Hepatic stellate cell (primary cell): ENCODE results near the gene SYT8.
A peak's percentile ranks its signal among the peaks of the same experiment; 100 is the strongest.
"Not testable (repeated sequence)": the region's sequence is repeated elsewhere in the genome, so short reads cannot be mapped to it uniquely, and the experiment has no call there.

ENCODE experiments used
- DNase-seq: peaks from one replicate; pipeline ENCODE4 v3.0.0; 2011; ENCODE audit warnings: low spot score

Gene SYT8

GRCh38 chr11:1873813-1874150, 39.0 kb downstream of the SYT8 start:
- not testable (repeated sequence) for DNase-seq

DNA sequence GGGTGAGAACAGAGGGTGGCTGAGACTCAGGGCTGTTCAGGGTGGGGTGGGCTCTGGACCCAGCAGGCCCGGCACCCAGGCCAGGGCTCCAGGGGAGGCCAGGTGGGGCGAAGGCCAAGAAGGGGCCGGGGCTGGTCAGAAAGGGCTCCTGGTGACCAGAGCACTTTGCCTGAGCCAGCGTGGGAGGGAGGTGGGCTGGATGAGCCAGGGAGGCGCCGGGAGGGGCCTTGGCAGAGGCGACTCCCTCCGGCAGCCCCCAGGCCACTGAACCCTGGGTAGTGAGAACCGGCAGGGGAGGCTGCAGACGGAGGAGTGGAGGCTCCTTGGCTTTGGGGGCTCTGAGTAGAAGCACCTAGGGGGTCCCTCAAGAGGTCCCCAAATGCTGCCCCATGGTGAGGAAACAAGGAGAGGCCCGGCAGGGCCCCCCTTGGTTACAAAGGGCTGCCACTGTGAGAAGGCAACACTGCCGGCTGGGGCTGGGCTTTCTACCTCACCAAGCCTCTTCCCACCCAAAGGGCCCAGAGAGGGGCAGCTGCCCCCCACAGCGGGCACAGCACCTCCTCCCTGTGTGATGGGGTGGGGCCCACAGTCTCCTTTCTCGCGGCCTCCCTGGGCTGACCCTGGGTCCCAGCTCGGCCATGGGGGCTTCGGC, 39.8 kb downstream of the SYT8 start:
- not testable (repeated sequence) for DNase-seq

- DNase-seq = no peak
These were observed 40.5 kb downstream of the SYT8 start for GRCh38 chr11:1875093-1875850.

DNA sequence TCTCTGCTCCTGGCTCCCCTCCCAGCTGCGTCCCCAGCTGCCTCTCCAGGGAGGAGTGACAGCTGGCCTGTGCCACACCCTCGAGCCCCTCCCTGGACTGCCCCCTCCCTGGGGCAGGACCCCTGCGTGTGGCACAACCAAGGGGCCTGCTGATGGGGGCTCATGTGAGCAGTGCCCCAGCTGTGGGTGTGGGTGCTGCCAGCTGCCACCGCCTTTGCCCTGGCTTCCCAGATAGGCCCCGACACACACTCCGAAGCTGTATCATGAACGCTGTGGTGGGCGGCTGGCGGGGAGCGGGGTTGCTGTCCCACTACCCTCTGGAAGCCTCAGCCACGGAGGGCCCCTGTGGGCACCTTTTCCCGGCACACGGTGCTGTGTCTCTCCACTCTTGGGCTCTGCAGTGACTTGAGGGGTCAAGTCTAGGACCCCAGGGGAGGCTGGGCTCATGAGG, 41.1 kb downstream of the SYT8 start:
- not testable (repeated sequence) for DNase-seq

GRCh38 chr11:1876361-1877063, 41.7 kb downstream of the SYT8 start:
- DNase-seq = peak; percentile 58

DNA sequence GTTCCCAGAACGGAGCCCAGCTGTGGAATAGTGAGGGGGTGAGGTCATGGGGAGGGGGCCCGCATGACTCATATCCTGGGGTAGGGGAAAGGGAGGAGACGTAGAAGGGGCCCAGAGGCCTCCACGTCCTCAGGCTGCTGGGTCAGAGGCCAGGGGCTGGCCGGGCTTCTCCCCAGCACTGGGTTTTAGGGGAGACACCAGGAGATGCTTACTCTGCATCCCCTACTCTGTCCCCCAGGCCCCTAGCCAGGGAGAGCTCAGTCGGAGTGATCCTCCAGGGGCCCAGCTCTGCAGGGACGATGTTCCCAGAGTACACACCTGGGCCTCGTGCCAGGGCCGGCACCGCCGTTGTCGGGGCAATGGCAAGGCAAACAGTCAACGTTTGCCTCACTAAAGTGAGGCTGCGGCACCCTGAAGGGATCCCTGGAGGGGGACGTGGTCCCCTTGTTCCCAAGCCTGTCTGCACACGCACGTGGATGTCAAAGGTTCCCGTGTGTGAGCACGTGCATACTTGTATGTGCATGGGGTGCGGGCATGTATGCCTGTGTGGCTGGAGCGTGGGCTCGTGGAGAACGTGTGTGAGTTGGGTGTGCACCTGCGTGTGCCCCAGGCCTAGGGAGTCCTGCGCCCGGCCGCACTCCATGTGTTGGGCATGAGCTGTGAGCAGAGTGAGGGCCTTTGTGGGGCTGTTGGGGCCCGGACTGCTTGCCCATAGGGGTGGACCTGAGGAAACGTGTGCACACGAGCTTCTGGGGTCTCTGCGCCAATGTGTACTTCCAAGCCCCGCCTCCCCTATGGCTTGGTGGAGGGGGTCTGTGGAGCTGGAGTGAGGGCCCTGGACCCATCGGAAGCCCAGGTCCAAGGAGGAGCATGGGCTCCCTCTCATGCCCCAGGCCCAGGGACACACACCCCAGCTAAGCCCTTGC, 42.7 kb downstream of the SYT8 start:
- no peak for DNase-seq

DNA sequence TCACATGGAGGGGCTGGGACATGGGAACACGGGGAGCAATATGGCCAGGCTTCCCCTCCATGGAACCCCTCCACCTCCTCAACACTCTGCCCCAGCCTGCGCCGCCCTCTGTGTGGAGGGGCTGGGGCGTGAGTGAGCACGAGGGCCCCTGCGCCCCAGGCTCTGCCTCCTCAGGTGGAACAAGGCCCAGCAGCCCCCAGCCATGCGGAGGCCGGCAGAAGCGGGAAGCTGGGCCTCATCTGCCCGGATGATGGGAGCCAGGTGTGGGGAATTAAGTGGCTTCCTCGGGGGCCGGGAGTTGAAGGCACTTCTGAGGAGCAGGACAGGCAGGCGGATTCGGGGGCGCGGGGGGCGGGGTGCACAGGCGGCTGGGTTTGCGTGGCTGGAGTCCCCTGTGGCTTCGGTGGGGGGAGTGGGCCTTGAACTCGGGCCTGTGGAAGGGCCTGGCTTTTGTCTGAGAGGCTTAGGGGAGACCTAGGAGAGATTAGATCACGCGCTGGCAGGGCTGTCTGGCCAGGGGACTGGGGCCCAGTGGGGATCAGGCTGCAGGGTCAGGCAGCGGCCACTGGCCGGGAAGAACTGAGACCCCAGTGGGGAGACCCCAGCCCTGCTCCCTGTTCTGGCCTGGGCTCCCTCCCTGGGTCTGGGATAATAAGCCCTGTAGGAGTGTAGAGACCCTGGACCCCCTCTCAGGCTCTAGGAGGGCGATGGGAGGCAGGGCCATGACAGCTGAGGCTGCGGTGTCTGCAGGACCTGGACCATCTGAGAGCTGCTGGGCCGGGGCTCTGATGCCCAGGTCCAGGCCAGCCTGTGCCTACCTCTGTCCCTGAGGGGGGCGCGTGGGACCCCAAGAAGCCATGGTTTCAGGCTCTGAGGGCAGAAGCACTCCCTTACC, 43.6 kb downstream of the SYT8 start:
- no peak for DNase-seq

DNA sequence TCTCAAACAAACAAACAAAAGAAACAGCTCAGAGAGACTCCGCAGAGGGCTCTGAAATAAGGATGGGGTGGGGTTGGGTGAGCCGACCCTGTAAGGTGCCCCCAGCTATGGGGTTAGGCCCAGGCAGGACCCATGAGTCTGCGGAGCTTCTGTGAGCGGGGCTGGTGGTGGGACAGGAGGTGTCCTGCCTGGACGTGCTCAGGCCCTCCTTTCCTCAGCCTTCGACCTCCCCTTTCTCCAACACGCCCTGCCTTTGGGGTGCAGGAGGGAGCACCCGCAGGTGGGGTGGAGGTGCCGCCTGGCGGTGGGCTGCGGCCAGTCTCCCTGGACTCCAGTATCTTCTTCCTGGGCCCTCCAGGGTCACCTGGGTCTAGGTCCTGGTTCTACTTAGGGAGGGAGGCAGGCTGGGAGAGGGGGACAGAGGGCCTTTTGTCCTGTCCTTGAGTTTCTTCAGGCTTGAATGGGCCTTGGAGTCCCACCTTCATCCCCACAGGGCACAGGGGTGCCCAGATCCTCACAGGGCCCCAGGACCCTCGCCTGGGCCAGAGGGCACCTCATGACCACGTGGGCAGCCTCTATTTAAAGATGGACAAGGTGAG, 44.7 kb downstream of the SYT8 start:
- DNase-seq = no peak

GRCh38 chr11:1879941-1880720, 45.3 kb downstream of the SYT8 start:
- no peak for DNase-seq

- DNase-seq = no peak
These were observed 46.1 kb downstream of the SYT8 start for GRCh38 chr11:1880746-1881441.

DNA sequence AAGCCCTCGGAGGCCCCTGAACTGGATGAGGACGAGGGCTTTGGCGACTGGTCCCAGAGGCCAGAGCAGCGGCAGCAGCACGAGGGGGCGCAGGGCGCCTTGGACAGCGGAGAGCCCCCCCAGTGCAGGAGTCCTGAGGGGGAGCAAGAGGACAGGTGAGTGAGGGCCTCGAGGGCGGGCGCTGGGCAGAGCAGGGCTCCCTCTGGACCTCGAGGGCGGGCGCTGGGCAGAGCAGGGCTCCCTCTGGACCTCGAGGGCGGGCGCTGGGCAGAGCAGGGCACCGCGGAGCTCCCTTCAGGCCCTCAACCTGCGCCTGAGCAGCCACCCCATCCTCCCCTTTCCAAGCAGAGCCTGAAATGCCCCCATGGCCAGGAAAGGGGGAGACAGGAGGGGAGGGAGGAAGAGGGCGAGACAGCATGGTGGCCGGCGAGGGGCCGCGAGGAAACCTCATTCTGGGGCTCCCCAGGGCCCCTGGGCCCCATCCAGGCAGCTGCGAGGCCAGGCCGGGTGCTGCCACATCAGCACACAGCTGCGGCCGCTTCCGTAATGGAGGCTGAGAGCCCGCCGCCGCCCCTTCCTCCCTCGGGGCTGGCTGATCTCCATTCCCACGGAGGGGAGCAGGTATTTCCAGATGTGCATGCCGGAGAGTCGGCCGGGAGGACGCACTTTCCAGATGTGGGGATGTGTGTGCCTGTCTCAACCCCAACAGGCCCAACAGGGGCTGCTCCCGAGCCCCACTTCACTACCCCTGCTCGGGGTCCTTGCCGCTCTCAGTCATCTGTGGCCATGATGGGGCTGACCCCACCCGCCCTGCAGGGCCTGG, 46.9 kb downstream of the SYT8 start:
- DNase-seq = no peak

- DNase-seq = peak; percentile 91
These were observed 47.8 kb downstream of the SYT8 start for GRCh38 chr11:1882265-1883238.

DNA sequence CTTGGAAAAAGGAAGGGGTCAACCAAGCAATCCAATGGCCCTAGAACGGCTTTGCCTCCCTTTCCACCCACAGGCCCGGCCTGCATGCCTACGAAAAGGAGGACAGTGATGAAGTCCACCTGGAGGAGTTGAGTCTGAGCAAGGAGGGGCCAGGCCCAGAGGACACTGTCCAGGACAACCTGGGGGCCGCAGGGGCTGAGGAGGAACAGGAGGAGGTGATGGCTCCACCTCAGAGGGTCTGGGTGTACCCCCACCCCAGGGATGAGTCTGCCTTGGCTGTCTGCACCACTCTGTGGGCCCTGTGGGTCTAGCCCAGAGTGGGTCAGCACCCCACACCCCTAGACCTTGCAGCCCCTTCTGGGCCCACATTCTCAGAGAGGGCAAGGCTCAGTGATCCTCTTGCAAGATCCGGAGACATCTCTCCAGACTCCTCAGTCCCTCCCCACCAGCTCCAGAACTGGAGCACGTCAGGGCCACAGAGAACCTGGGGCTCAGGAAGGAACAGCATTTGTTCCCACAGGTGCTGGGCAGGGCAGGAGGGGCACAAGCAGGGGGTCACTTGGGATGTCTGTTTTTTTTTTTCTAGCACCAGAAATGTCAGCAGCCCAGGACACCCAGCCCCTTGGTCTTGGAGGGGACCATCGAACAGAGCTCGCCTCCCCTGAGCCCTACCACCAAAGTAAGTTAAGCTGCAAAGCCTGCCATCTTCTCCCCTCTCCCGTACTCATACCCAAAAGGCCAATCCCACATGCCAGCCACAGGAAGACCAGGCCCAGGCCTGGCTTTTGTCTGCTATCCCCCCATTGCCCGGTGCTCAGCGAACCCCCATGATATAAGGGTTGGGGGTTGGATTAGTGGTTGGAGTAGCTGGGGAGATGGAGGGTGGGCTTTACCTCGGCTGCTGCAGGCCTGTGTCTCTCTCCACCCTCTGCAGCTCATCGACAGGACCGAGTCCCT, 48.8 kb downstream of the SYT8 start:
- DNase-seq = no peak

GRCh38 chr11:1884303-1884700, 49.5 kb downstream of the SYT8 start:
- no peak for DNase-seq

GRCh38 chr11:1886551-1886950, 51.8 kb downstream of the SYT8 start:
- not testable (repeated sequence) for DNase-seq
